HG02678 (cell line): ENCODE data around the gene TMEM9B.
A peak's percentile ranks its signal among the peaks of the same experiment; 100 is the strongest.
"Not testable (repeated sequence)": the region's sequence is repeated elsewhere in the genome, so short reads cannot be mapped to it uniquely, and the experiment has no call there.

Experiments used
- ATAC-seq: cut with Tn5 transposase; IDR thresholded peaks from one replicate; pipeline ENCODE4 v1.9.1; 2021; ENCODE audit warnings: mild to moderate bottlenecking, moderate library complexity; ENCODE audit not compliant: unreplicated experiment

The TMEM9B gene

GRCh38 chr11:8964324-8965320, at the start of gene TMEM9B:
Gene TMEM9B, minus strand, starts transcription at chr11:8964442. Its CDS starts 129 bp downstream, at chr11:8964313.
- peak; percentile 82 for ATAC-seq

GRCh38 chr11:9013373-9013772, 49.1 kb upstream of the TMEM9B start:
- ATAC-seq, result no peak

GRCh38 chr11:9009538-9009937, 45.3 kb upstream of the TMEM9B start:
- ATAC-seq, result not testable (repeated sequence)

DNA sequence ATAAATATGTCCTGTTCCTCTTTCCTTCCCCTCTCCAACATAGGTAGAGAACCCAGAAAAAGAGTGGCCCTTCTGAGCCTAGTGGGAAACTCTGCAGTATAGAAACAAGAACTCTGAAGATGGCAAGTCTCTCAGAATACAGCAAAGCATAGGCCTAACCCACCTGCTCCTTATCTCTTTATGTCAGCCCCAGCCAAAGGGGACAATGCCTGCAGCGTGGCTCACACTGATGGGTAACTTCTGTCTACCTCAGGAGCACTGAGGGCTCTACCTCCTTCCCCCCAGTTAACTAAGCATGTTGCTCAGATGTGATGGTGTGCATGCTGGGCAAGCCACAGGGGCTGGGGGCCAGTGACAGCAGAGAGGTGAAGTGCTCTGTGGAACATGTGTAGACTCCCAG, 44.4 kb upstream of the TMEM9B start:
- no peak for ATAC-seq

DNA sequence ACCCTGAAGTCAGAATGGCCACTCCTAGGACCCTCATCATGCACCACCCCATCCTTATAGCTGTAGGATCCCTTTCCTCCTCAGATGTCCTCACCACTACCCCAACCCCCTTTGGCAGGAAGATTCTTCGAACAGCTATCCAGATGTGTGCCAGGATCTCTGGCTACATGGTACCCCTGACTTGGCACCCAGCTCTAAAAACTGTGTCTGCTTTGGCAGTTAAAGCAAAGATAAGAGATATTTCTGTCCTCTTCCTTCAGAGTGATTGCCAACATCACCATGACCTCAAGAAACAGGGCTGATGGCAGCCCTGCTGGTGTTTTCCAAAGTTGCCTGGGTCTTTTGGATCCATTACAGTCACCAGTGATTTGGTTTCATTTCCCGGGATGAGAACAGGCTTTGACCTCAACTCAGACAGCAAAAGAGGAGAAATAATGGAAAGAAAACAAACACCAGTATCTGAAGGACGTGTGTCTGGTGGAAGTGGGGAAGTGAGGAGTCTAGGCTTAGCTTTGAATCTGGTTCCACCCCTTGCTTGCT, 43.8 kb upstream of the TMEM9B start:
- no peak for ATAC-seq

DNA sequence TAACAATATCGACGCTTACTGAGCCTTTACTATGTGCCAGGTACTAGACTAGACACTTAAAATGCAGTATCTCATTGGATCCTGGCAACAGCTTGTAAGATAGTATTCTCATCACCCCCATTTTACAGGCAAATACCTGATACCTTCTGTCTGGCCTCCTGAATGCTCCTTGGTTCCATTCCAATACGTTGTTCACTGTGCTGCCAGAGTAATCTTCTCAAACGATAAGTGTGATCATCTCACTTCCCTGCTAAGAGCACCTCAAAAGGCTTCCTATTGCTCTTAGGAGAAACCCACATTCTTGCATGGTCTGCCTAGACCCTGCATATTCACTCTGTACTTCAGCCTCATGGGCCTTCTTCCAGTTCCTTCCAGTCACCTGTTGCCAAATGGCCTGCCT, 40.8 kb upstream of the TMEM9B start:
- ATAC-seq, result no peak

GRCh38 chr11:9004183-9004926, 40.1 kb upstream of the TMEM9B start:
- no peak for ATAC-seq

DNA sequence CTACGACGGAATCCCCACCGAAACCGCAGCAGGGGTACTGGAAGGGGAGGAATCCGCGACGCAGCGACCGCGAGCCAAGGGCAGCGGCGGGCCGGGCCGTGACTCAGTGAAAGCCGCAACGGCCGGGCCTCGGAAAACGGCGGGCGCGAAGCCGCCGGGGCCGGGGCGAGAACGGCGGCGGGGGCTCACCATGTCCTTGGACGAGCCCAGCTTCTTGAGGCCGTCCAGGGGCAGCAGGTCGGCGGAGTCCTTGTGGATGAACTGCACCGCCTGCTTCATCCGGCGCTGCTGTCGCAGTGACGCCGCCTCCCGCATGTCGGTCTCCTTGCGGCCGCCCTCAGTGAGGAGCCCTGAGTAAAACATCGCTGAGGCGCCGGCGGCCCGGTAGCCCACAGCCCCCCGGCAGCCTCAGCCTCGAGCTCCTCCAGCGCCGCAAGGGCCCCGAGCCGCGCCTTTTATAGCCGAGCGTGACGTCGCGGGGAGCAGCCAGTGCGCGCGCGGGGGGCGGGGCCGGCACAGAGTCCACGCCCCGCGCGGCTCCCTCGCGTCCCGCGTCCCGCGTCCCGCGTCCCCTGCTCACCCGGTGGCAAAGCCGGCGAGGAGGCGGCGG, 39.4 kb upstream of the TMEM9B start, which contains the start of gene NRIP3:
Gene NRIP3 (minus strand): TSS at position 429 of the 610 bp plus-strand sequence. CDS start 66 bp downstream, at position 363.
- peak; percentile 40 for ATAC-seq

DNA sequence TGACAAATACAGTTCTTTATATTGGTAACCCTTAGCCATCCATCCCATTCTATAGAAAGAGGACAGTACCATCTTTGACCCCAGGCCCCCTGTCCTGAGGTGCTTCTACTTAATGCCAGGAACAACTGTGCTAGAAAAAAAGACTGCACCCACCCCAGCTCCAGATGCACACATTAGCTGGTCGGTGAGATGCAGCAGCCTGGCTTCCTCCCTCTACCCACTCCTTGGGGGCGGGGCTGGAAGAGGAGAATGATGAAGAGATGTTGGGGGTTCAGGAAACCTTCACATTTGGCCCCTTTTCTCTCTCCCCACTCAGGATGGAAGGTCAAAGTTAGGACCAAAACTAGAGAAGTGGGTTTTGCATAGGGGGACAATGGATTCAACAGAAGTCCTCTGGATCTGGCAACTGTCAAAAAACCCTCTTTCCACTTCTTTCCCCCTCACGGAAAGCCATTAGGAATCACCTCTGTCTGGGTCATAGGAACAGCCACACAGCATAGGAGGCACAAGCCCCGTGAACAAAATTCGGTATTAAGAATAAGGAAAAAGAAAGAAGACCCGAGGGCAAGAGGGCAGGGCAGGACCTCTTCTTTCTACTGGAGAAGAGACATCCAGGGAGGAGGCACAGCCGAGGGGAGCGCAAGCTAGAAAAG, 38.8 kb upstream of the TMEM9B start:
- no peak for ATAC-seq

DNA sequence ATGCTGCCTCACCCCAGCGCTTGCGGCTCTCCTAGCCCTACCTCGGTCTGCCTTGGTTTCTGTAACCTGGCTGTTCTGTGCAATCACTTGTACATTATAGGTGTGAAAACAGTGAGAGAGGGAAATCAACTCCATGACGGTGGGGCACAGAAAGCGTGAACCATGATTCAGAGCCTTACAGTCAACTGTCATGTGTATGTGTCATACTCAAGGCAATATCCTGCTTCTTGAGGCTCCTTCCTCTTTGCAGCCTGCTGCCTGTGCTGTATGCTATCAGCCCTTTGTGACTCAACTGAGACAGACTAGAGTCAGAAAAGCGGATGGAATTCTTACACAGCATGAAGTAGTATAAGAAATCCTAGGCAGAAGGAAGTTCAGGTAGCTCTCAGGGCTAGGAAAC, 37.5 kb upstream of the TMEM9B start:
- ATAC-seq, result no peak

- no peak for ATAC-seq
Observed at GRCh38 chr11:8998017-8998416, 33.8 kb upstream of the TMEM9B start.

- no peak for ATAC-seq
Observed at GRCh38 chr11:8997451-8997850, 33.2 kb upstream of the TMEM9B start.

- ATAC-seq, result no peak
Observed at GRCh38 chr11:8989453-8989852, 25.2 kb upstream of the TMEM9B start.

GRCh38 chr11:8988329-8989234, 24.3 kb upstream of the TMEM9B start:
- ATAC-seq, result no peak

DNA sequence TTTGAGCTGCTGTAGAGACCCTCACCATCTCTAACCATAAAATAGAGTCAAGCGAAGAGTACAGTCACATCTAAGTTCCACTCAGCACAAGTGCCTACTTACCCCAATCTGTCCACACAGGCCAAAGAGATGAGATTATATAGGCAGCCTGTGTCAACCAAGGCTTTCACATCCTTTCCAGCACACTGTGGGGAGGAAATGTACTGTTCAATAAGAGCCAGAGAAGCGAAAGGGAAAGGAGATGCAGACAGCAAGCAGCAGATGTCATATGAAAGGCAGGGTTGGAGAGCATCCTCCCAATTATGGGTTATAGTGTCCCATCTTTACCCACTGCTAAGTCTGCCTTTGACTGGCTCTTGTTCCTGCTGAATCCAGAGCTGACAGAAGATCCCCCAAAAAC, 23.2 kb upstream of the TMEM9B start:
- ATAC-seq, result no peak

- not testable (repeated sequence) for ATAC-seq
Observed at GRCh38 chr11:8986772-8987171, 22.5 kb upstream of the TMEM9B start.

DNA sequence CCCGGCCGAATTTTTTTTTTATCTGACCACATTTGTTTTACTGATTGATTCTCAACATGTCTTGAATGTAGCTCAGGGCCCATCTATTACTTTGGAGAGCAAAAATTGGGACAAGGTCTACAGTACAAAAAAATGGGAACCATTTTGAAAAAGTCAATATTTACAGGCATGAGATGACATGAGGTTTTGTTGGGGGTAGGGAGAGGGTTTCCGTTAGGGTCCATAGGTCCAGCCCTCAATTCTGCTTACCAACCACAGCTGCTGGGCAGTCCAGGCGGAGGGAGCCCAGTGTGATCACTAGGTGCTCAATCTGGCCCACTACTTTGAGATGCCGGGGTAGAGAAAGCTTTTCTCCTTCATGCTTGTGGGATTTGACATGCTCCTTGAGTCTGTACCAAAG, 21.2 kb upstream of the TMEM9B start:
- no peak for ATAC-seq

DNA sequence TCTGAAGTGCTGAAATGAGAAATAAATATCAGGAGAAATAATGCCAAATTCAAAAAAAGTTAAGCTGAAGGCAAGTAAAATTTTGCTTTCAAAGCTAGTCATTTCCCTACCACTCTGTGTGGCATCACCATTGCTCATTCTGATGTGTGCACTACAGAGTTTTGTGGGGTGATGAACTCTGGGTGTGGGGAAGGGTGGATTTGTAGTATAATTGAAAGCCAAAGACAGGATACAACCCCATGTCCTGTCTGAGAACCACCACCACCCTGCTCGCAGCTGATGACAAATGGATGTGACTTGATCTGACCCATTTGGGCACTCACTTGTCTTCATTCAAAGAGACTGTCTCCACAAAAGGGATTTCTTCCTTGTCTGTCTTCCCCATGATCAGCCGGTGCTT, 19.3 kb upstream of the TMEM9B start:
- ATAC-seq, result no peak

GRCh38 chr11:8980485-8980884, 16.2 kb upstream of the TMEM9B start:
- ATAC-seq, result no peak
